Activated CD8-positive, alpha-beta memory T cell treated with anti-CD3 and anti-CD28 coated beads for 36 hours (primary cell): ENCODE measurements around the gene SHMT2. TPM values are rescaled to one million over a fixed set of nuclear protein-coding genes. Genes with fewer than 3 reads are reported as not detected.

Experiments
- CTCF ChIA-PET: fragments of 350-600 bp; sonication (Branson Sonifier 250); formaldehyde crosslinking; loops from one replicate; lab custom pipeline; 2021; ENCODE audit warnings: antibody characterized with exemption; lab: Charles Lee
- POLR2A ChIA-PET: fragments of 350-600 bp; sonication (Branson Sonifier 250); formaldehyde crosslinking; loops from one replicate; lab custom pipeline; 2021; ENCODE audit warnings: antibody characterized with exemption; lab: Charles Lee
- total RNA-seq, 2 experiments: library from RNA; stranded (reverse); gene quantifications; one replicate each; pipeline ENCODE4 v1.2.3, GENCODE V29; 2021

Gene SHMT2
- total RNA-seq, 2 experiments from 2014 or later = 474 to 496 TPM

- CTCF ChIA-PET = interaction anchor here (0.6 to 12.1 kb wide), 14 partner anchors 10 to 215 kb away, joined by 3 to 327 read pairs (median 4); partner anchors contain the start of genes LRP1, NXPH4 and SHMT2
Measured at GRCh38 chr12:57240066-57240921, 10.8 kb downstream of the SHMT2 start.

GRCh38 chr12:57240926-57241401 is 11.5 kb downstream of the SHMT2 start:
- ChIA-PET POLR2A (interaction anchor here (0.5 to 3.7 kb wide), 7 partner anchors 11 to 220 kb away, joined by 3 to 39 read pairs (median 6); partner anchors contain the start of gene SHMT2), CTCF (interaction anchor here (0.6 to 12.1 kb wide), 10 partner anchors 9 to 195 kb away, joined by 3 to 327 read pairs (median 4); partner anchors contain the start of genes LRP1, NXPH4 and SHMT2)

More at GRCh38 chr12:57240066-57240921, 10.8 kb downstream of the SHMT2 start:
- POLR2A ChIA-PET = interaction anchor here (0.5 to 3.7 kb wide), 8 partner anchors 11 to 221 kb away, joined by 3 to 39 read pairs (median 4); partner anchors contain the start of gene SHMT2

GRCh38 chr12:57241402-57242310 is 12.1 kb downstream of the SHMT2 start:
- ChIA-PET POLR2A (interaction anchor here (0.5 to 3.7 kb wide), 3 partner anchors 12 to 28 kb away, joined by 3 to 39 read pairs (median 6); partner anchors contain the start of gene SHMT2), CTCF (interaction anchor here (0.6 to 12.1 kb wide), 20 partner anchors 8 to 255 kb away, joined by 3 to 327 read pairs (median 4); partner anchors contain the start of genes NXPH4 and SHMT2)

- CTCF ChIA-PET = interaction anchor here (0.8 to 12.1 kb wide), 22 partner anchors 13 to 223 kb away, joined by 3 to 327 read pairs (median 4); partner anchors contain the start of genes INHBE, NXPH4 and SHMT2
- POLR2A ChIA-PET = interaction anchor here (0.6 to 3.7 kb wide), 4 partner anchors 13 to 211 kb away, joined by 3 to 39 read pairs (median 8); partner anchors contain the start of gene SHMT2
Measured at GRCh38 chr12:57242329-57242690, 12.8 kb downstream of the SHMT2 start.

- ChIA-PET CTCF (interaction anchor here (0.6 to 12.1 kb wide), 28 partner anchors 13 to 223 kb away, joined by 3 to 327 read pairs (median 4); partner anchors contain the start of genes INHBE, NXPH4 and SHMT2), POLR2A (interaction anchor here (0.6 to 1.4 kb wide), 5 partner anchors 14 to 216 kb away, joined by 3 to 12 read pairs (median 3); partner anchors contain the start of gene SHMT2)
Measured at GRCh38 chr12:57242691-57243454, 13.4 kb downstream of the SHMT2 start.

- POLR2A ChIA-PET = interaction anchor here (0.6 to 1.4 kb wide), 3 partner anchors 14 to 215 kb away, joined by 3 to 12 read pairs (median 6); partner anchors contain the start of gene SHMT2
- CTCF ChIA-PET = interaction anchor here (0.6 to 12.1 kb wide), 26 partner anchors 9 to 220 kb away, joined by 3 to 327 read pairs (median 4); partner anchors contain the start of genes INHBC, INHBE, NXPH4 and SHMT2
Measured at GRCh38 chr12:57243521-57244311, 14.2 kb downstream of the SHMT2 start.

GRCh38 chr12:57244312-57244696 is 14.8 kb downstream of the SHMT2 start:
- ChIA-PET POLR2A (no interaction called here), CTCF (interaction anchor here (0.9 to 12.1 kb wide), 8 partner anchors 8 to 211 kb away, joined by 3 to 327 read pairs (median 7); partner anchors contain the start of genes INHBC, INHBE, NXPH4 and SHMT2)

GRCh38 chr12:57247041-57247440 is 17.5 kb downstream of the SHMT2 start:
- ChIA-PET POLR2A (no interaction called here), CTCF (interaction anchor here (0.6 to 12.1 kb wide), 3 partner anchors 17 to 33 kb away, joined by 3 to 316 read pairs (median 40); partner anchors contain the start of gene SHMT2)

GRCh38 chr12:57248934-57249742 is 19.6 kb downstream of the SHMT2 start:
- POLR2A ChIA-PET = no interaction called here
- CTCF ChIA-PET = interaction anchor here (0.6 to 6.6 kb wide), 3 partner anchors 8 to 407 kb away, joined by 3 to 40 read pairs (median 3); no protein-coding TSS in a partner anchor

GRCh38 chr12:57250541-57250940 is 21.0 kb downstream of the SHMT2 start:
- POLR2A ChIA-PET = no interaction called here
- CTCF ChIA-PET = interaction anchor here (0.6 to 6.6 kb wide), 4 partner anchors 10 to 307 kb away, joined by 3 to 40 read pairs (median 3); no protein-coding TSS in a partner anchor

GRCh38 chr12:57250956-57251355 is 21.4 kb downstream of the SHMT2 start, which contains the start of gene STAC3:
Gene STAC3 (minus strand): TSS chr12:57251187. CDS start chr12:57249636, 1,551 bp downstream.
- POLR2A ChIA-PET = no interaction called here
- CTCF ChIA-PET = interaction anchor here (1.5 to 6.6 kb wide), 2 partner anchors 37 to 469 kb away, joined by 3 to 40 read pairs; no protein-coding TSS in a partner anchor

- ChIA-PET POLR2A (interaction anchor here (0.6 kb wide), 1 partner anchor 206 kb away, joined by 8 read pairs; no protein-coding TSS in a partner anchor), CTCF (interaction anchor here (0.8 to 1.0 kb wide), 2 partner anchors 41 to 53 kb away, joined by 3 read pairs; no protein-coding TSS in a partner anchor)
Measured at GRCh38 chr12:57254506-57255280, 25.2 kb downstream of the SHMT2 start.

GRCh38 chr12:57255916-57256315 is 26.4 kb downstream of the SHMT2 start:
- ChIA-PET POLR2A (no interaction called here), CTCF (interaction anchor here (1.2 kb wide), 1 partner anchor 13 kb away, joined by 4 read pairs; no protein-coding TSS in a partner anchor)
